ENCODE results near the gene GPR146.

The GPR146 gene

DNA sequence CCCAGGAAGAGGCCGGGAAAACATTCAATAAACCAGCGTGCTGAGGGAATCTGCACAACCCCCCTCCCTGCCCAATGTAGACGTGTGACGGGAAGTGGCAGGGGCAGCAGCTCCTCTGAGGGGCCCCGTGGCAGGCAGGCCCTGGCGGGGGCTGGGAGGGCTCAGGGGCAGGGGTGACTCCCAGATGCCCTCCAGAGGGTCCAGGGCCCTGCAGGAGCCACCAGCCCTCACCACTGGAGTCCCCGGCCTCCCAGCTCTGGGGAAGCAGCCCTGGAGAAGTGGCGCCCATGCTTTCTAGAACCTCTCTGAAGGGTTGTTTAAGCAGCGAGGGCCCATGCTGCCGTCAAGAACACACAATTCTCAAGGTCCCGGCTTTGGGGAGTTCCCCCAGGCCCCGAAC is 35.2 kb downstream of the GPR146 start:
- no peak for DNase-seq

DNA sequence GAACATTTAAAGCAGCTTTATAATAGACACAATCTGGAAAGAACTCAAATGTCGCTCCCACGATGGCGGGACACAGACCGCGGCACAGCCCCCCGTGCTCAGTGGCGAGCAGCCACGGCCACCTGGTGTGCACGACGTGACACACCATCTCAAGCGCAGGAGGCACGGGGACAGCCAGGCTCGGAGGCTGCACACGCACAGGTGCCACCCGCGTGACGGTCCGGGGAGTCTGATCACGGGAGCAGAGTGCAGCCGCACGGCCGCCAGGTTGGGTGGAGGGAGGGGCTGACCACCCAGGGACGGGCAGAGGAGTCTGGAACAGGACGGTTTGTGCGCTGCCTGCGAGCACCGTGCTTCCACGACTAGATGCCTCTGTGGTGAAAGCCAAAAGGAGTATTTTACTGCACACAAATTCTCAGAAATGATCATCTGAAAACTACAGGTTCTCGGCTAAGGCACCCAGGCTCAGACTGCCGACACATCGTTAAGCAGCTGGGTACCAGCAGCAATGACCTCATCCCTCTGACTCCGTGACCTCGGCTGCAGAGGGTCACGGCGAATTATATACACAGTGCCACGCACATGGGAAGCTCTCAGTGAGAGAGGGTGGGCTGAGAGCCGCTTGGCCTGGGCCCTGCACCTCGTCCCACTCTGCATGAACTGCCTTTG is 36.0 kb downstream of the GPR146 start:
- DNase-seq = no peak

DNA sequence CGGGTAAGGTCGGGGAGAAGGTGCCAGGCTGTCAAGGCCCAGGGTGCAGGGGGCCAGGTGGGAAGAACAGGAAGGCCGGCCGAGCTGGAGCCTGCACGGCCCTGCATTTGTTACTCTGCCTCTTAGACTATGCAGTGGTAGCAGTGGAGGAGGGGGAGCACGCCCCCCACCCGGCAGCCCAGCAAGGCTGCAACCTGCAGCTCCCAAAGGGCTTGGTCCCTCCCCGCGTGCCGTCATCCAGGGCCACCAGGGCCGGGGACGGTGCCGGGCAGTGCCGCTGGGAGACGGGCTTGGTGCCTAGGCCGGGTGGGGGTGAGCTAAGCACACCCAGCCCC is 36.5 kb downstream of the GPR146 start:
- DNase-seq = no peak

DNA sequence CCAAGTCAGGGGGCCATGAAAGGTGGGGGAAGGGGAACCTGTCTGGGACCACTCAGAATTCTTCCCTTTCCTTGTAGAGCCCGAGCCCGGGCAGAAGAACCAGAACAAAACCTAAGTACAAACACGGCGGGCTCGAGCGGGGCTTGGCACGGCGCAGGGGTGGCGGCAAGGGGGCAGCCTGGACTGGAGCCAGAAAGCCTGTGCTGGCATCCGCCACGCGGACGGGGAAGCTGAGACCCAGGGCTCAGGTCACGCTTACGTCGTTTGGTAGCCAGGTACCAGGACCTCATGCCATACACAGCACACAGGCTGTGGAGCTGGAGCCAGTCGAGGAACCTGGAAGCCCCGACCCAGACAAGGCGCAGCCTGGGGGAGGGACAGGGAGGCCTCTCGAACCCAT is 37.0 kb downstream of the GPR146 start:
- no peak for DNase-seq

DNA sequence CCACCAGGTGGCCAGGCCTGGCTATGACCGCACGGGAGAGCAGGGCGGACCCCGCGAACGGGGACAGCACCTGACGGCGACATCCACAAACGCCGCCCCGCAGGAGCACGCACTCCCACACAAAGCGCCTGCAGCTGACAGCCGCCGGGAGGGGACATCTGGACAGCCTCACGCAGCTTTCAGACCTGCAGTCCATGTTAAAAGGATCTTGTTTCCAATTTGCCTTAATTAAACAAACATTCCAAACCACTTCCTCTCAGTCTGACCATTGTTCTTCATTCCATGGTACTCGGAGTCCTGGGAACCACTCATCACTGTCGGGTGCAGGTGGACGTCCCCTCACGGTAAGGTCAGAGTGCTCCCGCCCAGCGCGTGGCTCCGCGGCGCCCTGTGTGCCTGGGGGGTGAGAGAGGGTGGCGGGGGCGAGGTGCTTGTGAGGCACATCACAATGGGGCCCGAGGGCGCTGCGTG is 37.6 kb downstream of the GPR146 start:
- DNase-seq = no peak

DNA sequence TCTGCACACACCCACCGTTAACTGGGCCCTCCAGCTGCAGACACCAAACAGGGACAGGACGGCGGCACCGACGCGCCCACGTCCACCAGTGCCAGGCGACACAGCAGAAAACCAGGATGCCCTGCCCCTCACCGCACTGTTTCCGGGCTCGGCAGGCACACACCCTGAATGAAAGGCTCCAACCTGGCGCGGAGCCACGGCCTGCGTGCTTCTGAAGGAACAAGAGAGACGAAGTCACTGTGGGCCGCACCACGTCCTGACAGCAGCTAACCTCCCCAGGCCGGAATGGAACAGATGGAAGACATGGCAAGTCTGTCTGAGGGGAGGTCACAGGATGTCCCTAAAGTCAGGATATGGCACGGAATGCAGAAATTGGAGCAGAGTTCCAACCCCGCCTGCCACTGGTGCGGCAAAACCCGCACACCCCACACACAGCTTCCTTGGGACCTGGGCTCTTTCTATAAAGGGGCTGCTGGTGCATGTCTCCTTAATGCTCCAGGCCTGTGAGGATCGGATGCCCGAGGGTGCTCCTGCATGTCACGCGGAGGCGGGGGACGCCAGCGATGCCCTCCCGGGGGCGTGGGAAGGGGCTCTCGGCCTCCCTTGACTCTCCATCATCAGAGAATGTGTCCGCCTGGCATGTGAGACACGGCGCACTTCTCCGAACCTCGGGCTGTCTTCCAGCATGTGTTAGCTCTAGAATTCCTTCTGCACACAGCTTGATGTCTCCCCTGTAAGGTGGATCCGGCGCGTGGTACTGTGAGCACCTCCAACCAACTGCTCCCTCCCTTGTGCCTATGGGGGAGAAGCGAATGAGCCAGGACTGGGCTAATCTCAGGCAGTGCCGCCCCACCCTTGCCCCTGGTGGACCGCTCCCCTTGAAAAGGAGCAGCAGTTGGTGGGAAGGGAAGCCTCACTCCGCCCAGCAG is 39.6 kb downstream of the GPR146 start:
- no peak for DNase-seq

DNA sequence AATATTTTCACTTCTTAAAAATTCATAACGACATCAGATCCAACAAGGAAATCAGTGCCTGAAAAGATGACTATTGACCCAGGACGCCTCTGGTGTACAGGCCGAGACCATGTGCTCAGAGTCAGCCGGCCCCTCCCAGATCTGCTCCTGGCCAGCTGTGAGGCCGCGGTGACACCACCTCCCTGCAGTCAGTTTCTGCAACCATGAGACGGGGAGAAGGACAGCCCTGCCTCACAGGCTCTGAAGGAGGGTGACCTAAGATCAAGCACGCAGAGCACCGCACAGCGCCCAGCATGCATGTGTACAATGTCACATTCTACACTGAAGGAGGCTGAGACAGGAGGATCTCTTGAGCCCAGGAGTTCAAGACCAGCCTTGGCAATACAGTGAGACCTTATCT is 40.9 kb downstream of the GPR146 start:
- DNase-seq = no peak

DNA sequence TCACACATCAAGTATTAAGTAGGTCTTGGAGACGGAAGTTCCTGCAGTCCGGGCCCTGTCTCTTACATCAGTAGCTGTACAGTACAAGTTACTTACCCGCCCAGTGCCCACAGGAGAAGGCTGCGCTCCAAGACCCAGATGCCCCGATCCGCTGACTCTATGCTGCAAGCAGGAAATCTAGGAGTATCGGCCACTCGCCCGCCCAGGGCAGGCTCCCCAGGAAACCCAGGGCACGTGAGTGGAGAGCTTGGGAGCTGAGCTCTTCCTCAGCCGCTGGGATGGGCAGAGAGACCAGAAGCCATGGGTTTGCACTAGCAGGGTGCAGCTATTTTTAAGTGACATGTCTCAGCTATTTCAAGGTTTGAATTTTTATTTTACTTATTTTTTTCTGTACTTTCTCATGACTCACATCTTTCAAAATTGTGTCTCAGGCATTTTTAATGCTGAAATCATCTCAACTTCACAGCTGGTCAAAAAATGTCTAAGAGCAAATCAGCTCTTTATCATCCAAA is 41.6 kb downstream of the GPR146 start:
- DNase-seq = no peak

DNA sequence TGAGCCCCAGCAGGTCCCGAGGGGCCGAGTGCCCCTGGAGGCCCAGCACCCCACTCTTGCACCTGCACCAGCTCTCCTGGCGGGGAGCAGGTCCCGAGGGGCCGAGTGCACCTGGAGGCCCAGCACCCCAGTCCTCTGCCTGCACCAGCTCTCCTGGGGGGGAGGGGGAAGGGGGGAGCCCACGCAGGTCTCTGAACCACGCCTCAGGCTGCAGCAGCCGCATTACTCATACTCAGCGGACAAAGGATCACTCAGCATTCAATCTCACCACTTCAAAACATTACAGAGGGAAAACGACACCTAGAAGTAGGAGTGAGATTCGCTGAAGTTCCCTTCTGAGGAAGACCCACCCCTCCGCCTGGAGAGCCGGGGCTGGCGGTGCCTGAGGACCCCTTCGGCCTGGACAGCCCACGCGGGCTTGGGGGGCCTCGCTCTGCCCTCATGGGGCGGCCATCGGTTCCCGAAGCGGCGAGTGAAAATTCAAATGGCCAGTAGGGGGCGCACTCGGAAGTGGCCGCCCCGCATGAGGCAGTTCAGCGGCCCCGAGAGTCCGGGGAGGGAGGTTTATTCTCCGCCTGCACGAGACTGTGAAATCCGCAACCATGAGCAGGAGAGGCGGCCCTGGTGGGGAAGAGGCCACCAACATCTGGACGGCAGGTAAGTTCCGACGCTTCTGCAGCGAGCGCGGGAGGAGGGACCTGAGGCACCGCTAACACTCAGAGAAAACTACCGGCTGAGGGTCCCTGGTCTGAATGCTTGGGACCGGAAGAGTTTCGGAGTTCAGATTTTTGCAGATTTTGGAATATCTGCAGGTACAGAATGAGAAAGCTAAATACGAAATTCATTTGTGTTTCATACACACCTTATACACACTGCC is 42.5 kb downstream of the GPR146 start:
- peak; percentile 70 for DNase-seq

DNA sequence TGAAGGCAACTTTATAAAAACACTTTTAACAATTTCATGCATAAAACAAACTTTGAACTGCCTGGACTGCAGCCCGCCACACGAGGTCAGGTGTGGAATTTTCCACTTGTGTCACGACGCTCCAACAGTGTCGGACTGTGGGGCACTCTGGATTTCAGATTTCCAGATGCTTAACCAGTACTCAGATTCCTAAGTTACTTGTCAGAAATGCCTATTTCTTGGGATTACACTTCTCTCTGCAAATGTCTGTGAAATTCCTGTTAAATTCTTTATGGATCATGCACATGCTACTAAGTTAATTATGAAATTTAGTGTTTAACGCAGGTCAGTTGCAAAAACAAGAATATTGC is 43.1 kb downstream of the GPR146 start:
- no peak for DNase-seq

DNA sequence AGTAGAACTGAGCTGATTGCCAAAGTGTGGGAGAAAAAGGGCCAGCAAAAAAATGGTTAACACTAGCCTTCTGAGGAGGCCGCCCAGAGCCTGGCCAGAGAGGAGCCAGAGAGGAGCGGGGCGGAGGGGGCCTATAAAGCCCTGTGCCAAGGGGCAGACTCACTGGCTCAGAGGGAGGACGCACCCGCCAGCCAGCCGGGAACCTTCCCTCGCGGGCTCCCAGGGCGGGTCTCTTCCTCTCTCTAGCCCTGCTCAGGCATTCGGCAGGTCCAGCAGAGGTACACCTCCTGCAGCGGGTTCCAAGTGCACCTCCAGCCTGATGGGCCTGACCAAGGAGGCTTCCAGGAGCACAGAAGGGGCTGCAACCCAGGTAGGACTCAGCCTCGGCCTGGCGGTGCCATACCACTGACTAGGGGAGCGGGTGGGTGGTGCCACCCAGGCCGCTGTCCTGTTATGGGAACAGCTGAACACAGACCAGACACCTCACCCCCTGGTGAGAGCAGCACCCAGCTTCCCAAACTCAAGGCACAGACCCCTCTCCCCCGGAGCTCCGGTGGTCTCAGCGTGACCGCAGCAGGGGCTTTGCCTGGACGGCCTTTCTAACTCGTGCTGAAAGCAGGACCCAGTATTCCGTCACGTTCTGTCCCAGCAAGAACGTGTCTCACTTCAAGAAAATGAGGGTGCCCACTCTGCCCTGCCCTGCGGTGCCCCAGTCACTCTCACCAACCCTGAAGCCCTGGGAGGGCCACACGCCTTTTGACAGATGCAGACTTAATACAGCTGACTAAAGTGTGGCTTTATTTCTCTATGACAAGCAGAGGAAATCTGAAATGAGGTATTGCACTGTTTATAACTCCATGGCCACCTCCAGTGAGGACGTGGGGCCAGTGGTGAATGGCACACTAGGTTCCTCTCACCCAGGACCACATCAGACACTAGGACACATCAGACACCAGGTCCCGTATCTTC is 43.9 kb downstream of the GPR146 start, which contains the start of gene GPER1:
Gene GPER1, plus strand, starts transcription at position 162 of the 969 bp plus-strand sequence. CDS start 3,616 bp downstream, outside the sequence.
- no peak for DNase-seq

DNA sequence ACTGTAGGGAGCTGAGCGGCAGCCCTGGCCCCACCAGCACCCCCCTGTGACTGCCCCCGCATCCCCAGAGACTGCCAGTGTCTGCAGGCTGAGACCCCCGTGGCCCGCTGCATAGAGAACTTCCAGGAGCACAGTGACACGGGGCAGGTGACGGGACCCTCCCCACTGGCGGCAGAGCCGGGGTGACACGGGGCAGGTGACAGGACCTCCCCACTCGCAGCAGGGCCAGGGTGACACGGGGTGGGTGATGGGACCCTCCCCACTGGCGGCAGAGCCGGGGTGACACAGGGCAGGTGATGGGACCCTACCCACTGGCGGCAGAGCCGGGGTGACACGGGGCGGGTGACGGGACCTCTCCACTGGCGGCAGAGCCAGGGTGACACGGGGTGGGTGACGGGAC is 45.9 kb downstream of the GPR146 start:
- no peak for DNase-seq

DNA sequence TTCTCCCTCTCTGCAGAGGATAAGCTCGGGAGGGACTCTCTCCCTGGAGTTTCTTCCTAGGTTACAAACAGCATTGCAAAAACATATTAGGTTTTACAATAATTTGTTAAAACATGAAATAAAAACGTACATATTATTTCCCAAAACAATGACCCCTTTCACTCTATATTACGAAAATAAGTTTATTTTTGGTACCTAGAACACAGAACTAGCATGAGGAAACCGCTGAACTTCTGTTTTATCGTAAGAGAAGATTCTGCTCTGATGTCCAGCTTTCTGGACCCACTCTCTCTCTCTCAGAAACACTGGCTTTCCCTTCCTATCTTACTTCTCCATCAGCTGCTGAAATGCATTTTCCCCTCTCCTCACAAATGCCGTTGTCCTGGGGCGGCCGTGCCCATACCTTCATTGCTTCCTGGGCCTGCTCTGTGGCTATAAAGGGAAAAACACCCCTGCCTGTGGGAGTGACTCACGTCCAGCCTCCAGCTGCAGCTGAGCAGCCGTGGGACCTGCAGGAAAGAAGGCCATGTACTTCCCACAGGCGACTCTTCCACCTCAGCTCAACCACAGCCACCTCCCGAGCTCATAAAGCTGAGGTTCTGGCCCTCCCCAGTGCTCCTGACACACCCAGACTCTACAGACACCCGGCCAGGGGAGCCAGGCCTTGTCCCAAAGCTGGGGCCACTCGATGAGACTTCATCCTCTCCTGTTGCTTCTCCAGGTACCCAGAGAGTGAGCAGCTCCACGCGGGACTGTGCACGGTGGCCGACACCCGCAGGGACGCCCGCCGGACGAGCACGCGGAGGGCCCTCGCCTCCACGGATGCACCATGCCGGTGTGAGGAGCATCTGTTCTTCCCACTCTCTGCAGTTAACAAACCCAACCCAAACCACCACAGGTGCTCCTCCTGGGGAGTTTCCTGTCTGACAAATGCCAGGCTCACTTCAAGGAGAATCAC is 46.6 kb downstream of the GPR146 start:
- no peak for DNase-seq

DNA sequence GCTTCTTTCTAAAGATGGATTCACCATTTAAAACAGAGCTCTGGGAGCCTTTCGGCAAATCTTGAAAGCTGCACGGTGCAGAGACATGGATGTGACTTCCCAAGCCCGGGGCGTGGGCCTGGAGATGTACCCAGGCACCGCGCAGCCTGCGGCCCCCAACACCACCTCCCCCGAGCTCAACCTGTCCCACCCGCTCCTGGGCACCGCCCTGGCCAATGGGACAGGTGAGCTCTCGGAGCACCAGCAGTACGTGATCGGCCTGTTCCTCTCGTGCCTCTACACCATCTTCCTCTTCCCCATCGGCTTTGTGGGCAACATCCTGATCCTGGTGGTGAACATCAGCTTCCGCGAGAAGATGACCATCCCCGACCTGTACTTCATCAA is 47.3 kb downstream of the GPR146 start:
- no peak for DNase-seq

DNA sequence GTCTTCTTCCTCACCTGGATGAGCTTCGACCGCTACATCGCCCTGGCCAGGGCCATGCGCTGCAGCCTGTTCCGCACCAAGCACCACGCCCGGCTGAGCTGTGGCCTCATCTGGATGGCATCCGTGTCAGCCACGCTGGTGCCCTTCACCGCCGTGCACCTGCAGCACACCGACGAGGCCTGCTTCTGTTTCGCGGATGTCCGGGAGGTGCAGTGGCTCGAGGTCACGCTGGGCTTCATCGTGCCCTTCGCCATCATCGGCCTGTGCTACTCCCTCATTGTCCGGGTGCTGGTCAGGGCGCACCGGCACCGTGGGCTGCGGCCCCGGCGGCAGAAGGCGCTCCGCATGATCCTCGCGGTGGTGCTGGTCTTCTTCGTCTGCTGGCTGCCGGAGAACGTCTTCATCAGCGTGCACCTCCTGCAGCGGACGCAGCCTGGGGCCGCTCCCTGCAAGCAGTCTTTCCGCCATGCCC is 47.9 kb downstream of the GPR146 start:
- DNase-seq = no peak

DNA sequence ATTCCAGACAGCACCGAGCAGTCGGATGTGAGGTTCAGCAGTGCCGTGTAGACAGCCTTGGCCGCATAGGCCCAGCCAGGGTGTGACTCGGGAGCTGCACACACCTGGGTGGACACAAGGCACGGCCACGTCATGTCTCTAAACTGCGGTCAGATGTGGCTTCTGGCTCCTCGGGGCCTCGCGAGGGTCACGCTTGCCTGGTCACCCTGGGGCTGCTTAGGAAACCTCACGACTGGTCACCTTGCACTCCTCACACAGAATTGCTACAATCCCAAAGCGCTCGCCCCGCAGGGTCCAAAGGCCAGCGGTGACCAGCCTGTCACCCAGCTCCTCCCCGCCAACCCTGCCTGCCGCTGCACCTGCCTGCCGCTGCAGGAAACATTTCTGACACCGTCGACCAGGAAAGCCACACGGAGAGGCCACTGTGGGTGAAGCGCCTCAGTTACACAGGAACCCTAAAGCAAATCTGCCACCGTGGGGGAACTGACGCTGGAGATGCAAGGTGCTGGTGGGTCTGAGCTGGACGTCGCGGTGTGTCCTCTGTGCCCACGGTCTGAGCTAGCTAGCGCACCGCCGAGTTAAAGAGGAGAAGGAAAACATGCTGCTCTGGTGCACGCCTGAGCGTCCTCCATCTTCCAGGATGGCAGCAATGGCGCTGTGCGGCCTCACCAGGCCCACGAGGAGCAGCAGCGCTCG is 48.6 kb downstream of the GPR146 start:
- no peak for DNase-seq

DNA sequence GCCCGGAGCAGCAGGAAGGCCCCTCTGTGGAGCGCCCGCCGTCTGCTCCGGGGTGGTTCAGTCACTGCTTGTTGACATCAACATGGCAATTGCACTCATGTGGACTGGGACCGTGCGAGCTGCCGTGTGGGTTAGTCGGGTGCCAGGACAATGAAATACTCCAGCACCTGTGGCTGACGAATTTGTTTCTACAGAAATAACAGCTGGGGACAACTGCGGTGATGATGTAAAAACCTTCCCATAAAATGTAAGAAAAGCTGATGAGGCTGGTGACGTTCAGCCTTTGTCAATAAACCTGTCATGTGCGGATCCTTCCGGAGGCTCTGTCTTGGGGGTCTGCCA is 49.1 kb downstream of the GPR146 start:
- DNase-seq = no peak

DNA sequence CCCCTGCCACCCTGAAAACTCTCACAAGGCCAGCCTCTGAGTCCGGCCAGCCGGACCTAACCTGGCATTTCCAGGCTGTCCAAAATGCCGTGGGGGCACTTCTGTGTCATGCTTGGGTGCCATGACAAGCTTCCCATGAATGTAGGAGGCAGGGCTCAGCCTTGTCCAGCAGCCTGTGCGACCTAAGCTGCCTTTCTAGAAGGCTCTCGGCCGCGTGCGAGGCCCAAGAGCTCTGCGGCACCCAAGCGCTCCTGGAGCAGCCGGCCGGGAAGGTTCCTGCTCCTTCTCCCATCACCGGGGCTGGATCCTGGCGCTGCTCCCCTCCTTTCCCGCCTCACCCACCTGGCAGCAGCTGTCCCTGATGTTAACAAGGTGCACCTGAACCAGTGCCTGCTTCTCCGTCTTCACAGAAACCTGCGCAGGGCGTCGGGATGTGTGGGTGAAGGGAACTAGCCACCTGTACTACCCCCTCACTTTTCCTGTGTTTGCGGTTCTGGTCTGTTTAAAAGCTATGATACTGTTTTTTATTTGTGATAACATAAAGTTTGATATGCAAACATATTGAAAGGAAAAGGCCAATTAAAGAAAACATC is 49.7 kb downstream of the GPR146 start:
- DNase-seq = no peak

DNA sequence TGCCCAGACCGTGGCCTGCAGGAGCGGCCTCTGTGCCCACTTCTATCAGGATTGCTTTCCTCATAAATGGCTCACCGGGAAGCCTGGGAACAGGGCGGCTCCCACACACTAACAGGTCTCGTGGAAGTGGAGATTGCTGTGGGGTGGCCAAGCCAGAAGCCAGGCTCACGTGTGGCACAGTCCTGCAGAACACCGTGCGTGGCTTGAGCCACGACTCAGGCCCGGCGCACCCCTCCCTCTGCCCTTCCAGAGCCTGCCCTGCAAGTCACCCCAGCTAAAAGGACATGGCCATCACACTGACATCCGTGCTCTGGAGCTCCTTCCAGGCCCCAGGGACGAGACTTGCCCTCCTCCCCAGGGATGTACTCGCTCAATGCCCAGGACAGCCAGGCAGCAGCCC is 50.5 kb downstream of the GPR146 start:
- no peak for DNase-seq
